Fibroblast of villous mesenchyme (primary cell): ENCODE measurements around the gene BBOF1. TPM values are rescaled to one million over a fixed set of nuclear protein-coding genes. Genes with fewer than 3 reads are reported as not detected.

Experiments used
- DNase-seq: peaks from one replicate; pipeline ENCODE4 v3.0.0-alpha.2; 2010; ENCODE audit warnings: low read depth
- H3K4me3 ChIP-seq: 2 replicates; pipeline ENCODE4 v1.5.1; 2011; ENCODE audit warnings: low read depth, mild to moderate bottlenecking, low read length
- CTCF ChIP-seq: IDR thresholded peaks from 2 replicates; pipeline ENCODE4 v1.5.1; 2012; ENCODE audit warnings: low read depth, mild to moderate bottlenecking, low read length; ENCODE audit not compliant: insufficient read depth
- total RNA-seq: library from RNA; depleted of rRNA; stranded (reverse); fragments of >200 nt; gene quantifications from 2 replicates; pipeline ENCODE4 v1.2.3, GENCODE V29; 2012

Gene BBOF1
- total RNA-seq, 1 donor: 8.2 TPM

GRCh38 chr14:74014299-74014698 is 4.8 kb upstream of the BBOF1 start:
- H3K4me3 ChIP-seq: no peak overlapping the region
- peak; percentile 42 for DNase-seq
- TF ChIP-seq CTCF: no peak

DNA sequence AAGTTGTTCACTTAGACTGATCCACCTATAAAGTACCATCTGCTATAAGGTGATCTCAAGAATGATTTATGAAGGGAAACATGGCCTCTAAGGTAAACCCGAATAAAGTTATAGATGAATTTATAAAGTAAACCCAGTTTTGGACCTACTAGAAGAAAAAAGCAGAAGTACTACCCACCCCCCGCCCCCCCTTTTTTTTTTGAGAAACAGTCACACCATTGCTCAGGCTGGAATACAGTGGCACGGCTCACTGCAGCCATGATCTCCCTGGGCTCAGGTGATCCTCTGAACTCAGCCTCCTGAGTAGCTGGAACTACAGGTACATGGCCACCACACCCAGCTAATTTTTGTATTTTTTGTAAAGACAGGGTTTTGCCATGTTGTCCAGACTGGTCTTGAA is 4.0 kb upstream of the BBOF1 start:
- no peak overlapping the region for H3K4me3 ChIP-seq
- DNase-seq: no peak
- TF ChIP-seq CTCF: no peak

DNA sequence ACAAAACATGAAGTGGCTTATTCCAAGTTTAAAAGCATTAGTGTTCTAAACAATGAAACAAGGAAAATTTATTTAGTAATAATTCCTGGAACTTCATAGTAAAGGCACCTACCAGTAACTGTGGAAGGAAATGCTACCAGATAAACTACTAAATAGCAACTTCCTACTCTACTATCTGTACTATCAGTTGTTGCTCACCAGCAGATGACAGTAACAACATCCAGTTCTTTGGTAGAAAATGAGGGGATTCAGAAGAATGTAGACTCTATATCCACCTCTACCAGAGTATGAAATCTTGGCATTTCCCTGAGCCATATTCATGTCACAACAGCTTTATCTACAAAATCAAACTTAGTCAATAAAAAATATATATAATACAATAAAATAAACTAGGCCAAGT is 3.2 kb upstream of the BBOF1 start:
- no peak overlapping the region for H3K4me3 ChIP-seq
- peak; percentile 9 for DNase-seq
- TF ChIP-seq CTCF: no peak

GRCh38 chr14:74018174-74018585 is 969 bp upstream of the BBOF1 start:
- H3K4me3 ChIP-seq: peak overlapping the region; percentile 87
- no peak for TF ChIP-seq CTCF
- peak; percentile 70 for DNase-seq

GRCh38 chr14:74019408-74020137 is 424 bp downstream of the BBOF1 start:
- DNase-seq: peak; percentile 74
- no peak for TF ChIP-seq CTCF
- H3K4me3 ChIP-seq: peak overlapping the region; percentile 87

- TF ChIP-seq CTCF: no peak
- no peak overlapping the region for H3K4me3 ChIP-seq
- no peak for DNase-seq
Observed at GRCh38 chr14:74022346-74022745, 3.2 kb downstream of the BBOF1 start.

- TF ChIP-seq CTCF: no peak
- no peak for DNase-seq
- no peak overlapping the region for H3K4me3 ChIP-seq
Observed at GRCh38 chr14:74029136-74029535, 10.0 kb downstream of the BBOF1 start.
